ENCODE data around the gene TP63.
"Not testable (repeated sequence)": the region's sequence is repeated elsewhere in the genome, so short reads cannot be mapped to it uniquely, and the experiment has no call there.

TP63 gene

DNA sequence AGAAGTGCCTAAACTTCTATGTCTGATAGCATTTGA is at the start of gene TP63:
Gene TP63 (plus strand): TSS at position 17 of the 36 bp plus-strand sequence. CDS start 127 bp downstream, outside the sequence.
- no peak for DNase-seq (ENCODE audit: low read depth in 1 of 2, low spot score in 1 of 2)

DNA sequence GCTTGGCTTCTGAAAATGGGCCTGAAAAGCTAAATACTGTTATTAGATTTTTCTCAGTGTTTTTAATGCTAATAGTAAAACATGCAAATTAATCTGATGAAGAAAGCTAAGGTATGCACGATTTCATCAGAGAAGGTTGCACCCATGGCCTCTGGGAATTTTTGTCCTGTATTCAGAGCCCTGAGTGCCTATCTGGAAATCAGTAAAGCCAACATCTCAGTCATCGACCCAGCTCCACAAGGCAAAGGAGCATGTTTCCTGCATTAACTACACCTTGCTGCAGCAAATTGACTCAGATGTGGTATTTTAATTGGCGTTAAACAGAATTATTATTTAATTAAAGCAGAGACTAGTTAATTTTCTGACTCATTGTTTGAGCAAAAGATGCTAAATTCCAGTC is 49.0 kb upstream of the TP63 start:
- no peak for DNase-seq (ENCODE audit: low read depth in 1 of 2, low spot score in 1 of 2)

DNA sequence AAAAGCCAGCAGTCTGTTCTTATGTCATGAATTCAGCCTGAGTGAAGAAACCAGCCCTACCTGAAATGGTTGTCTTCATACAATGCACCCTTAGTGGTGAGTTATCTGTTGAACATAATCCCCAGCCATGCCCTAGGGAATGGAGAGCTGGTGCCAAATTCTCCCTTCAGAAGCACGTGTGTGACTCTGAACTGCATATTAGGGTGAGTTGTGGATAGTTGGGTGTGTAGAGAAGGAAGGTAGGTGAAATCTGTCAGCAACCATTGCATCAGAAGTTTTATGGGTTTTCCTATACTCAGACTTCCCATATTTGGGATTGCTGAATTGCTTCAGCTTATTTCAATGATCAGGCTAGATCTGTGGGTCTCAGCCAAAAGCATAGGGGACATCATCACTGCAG is 46.5 kb upstream of the TP63 start:
- DNase-seq (ENCODE audit: low read depth in 1 of 2, low spot score in 1 of 2), result no peak

GRCh38 chr3:189586941-189587663 is 44.1 kb upstream of the TP63 start:
- no peak for DNase-seq (ENCODE audit: low read depth in 1 of 2, low spot score in 1 of 2)

DNA sequence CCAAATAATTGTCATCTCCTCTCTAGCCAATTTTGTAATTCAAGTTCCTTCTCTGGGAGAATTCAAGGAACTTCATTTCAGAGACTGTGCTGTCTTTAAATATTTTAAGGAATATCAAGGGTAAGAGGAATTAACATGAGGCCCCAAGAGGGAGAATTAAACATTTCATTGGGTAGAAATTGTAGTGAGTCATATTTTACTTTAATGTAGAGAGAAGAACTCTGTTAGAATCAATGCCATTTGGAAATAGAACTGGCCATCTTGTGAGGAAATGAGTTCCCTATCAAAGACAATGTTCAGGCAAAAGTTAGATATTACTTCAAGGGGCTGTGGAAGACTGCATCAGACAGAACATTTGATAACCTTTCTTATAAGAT is 43.5 kb upstream of the TP63 start:
- DNase-seq (ENCODE audit: low read depth in 1 of 2, low spot score in 1 of 2), result no peak

DNA sequence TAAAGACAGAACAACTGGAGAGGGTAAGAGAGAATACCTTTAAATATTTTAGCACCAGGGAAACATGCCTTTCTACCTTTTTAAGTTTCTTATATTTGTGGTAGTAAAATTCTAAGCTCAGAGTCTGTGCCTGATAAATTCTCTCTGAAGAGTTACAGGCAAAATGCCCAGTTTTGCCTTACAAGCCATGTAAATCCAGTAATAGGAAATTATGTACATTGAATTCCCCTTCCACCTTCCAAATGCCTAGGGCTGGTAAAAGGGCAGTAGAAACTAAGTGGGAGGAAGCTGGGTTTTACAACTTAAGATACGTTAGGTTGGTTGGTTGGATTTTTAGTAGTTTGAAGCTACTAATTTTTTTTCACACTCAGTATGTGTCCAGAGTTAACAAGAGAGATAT is 43.1 kb upstream of the TP63 start:
- no peak for DNase-seq (ENCODE audit: low read depth in 1 of 2, low spot score in 1 of 2)

DNA sequence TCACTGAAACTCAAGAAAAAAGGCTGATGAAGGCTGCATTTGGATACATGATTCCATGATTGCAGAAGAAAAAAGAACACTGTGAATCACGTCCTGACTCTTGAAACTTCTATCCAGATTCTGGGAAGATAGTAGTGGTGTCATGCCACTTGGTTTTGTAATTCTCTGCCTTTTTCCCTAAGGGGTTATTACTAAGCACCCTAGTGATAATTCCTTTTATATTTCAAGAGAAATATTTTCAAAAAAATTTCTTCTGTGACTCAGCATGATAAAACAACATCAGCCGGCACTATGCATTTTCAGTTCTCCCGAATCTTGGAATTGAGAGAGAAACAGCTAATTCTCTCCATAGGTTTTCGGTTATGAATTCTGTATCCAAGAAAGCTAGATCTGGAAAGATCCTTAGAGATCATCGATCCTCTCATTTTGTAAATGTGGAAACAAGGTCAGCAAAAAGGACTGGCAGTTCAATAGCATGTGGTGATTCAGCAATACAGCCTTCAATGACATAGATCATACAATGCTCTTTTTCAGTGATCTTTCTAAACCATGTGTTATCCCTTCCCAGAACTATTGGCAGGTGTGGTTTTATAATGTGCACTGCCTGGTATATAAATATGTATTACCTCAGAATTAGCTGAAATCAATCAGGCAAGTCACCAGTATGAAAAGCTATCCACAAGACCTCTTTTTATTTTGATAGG is 42.6 kb upstream of the TP63 start:
- no peak for DNase-seq (ENCODE audit: low read depth in 1 of 2, low spot score in 1 of 2)

- no peak for DNase-seq (ENCODE audit: low read depth in 1 of 2, low spot score in 1 of 2)
Observed at GRCh38 chr3:189589179-189589569, 42.0 kb upstream of the TP63 start.

DNA sequence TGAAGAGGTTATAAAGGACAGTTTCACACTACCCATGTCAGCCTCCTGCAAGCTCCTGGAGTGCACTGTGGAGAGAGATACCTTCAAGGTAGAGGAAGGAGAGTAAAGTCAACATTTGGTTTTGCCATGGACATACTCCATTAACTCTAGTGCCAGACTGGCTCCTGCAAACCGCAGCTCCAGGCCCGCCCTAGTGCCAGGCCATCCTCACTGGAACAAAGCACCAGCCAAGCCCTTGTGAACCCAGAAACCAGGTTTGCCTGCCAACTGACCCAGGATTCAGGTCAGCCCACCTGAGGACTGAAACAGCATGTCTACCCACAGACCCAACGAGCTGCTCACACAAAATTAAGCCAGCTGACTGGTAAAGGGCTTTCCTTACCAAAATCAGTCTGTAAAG is 41.0 kb upstream of the TP63 start:
- no peak for DNase-seq (ENCODE audit: low read depth in 1 of 2, low spot score in 1 of 2)

GRCh38 chr3:189593581-189593980 is 37.6 kb upstream of the TP63 start:
- DNase-seq (ENCODE audit: low read depth in 1 of 2, low spot score in 1 of 2), result no peak

- not testable (repeated sequence) for DNase-seq (ENCODE audit: low read depth in 1 of 2, low spot score in 1 of 2)
Observed at GRCh38 chr3:189596078-189596979, 34.9 kb upstream of the TP63 start.

- DNase-seq (ENCODE audit: low read depth in 1 of 2, low spot score in 1 of 2), result no peak
Observed at GRCh38 chr3:189597918-189598317, 33.3 kb upstream of the TP63 start.

DNA sequence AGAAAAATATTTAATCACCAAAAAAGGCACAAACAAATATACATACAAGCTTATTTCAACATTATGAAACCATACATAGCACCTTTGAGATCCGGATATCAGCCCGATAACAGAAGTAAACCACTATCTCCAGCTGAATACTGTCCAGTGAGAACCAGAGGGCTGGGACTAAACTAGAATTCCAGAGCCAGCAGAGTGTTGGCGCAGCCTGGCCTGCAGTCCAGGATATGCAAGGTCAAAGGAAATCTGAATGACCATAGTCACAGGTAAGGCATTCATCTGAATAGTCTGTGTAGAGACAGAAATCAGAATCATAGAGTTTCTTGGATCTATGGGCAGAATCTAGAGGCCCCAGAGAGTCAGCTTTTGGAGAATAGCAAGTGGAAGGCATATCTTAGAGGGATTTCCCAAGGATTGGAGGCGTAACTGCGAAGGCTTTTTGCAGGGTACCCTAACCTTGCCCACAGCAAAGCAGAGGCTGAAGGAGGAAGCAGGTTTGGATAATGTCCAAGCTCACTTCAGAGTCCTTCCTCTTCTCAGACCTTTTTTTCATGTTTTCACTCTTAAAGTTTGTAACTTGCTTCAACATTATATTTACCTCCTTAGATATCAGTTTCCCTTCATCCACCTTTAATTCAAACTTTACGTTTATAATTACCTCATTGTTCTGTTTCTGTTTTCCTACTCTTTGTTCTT is 32.5 kb upstream of the TP63 start:
- DNase-seq (ENCODE audit: low read depth in 1 of 2, low spot score in 1 of 2), result no peak

DNA sequence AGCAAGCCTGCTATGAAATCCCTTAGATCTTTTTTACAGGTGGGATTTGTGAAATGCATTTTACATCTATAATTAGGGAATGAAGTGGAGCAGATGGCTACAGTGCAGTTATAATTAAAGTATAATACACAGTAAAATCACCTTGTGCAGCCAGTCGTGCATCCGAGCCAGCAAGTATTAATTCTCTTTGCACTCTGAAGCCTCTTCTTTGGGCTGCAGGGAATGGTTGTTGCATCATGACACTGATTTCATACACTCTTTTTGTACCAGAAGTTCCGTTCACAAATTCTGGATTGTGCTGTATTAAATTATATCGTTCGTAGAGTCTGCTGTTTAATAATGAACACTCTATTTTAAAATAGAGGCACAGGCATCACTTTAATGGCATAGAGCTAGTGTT is 28.7 kb upstream of the TP63 start:
- DNase-seq (ENCODE audit: low read depth in 1 of 2, low spot score in 1 of 2), result no peak

DNA sequence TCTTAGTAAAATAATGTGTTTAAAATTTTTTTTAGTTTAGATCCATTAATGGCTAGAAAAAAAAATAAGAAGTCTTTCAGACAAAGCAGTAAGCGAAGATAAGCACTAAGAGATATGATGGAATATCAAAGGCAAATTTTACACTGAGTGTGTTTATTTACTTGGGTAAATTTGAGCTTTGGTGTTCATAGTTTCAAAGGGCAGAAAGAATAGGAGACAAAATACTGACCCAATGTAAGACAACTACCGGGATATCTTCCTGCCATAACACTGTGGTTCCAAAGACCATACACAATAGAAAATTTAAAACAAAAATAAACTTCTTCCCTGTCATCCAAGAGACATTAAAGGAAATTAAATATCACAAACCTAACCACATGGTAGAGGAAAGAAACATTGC is 25.5 kb upstream of the TP63 start:
- DNase-seq (ENCODE audit: low read depth in 1 of 2, low spot score in 1 of 2), result no peak

DNA sequence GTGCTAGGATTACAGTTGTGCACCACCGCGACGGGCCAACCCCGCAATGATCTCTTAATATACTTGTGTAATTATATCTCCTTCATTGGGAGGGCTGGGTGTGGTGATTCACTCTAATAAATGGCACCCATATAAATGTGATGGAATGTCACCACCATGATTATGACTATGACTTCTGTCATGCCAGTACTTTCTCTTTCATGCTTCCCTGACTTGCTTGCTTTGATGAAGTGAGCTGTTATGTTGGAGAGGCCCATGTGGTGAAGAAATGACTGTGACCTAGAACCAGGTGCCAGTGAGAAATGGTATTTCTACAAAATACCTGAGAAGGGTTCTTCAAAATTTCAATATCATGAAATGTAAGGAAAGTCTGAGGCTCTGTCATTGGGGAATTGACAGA is 24.4 kb upstream of the TP63 start:
- DNase-seq (ENCODE audit: low read depth in 1 of 2, low spot score in 1 of 2), result no peak

- not testable (repeated sequence) for DNase-seq (ENCODE audit: low read depth in 1 of 2, low spot score in 1 of 2)
Observed at GRCh38 chr3:189612641-189613040, 18.5 kb upstream of the TP63 start.

GRCh38 chr3:189613122-189613521 is 18.1 kb upstream of the TP63 start:
- no peak for DNase-seq (ENCODE audit: low read depth in 1 of 2, low spot score in 1 of 2)

- no peak for DNase-seq (ENCODE audit: low read depth in 1 of 2, low spot score in 1 of 2)
Observed at GRCh38 chr3:189621948-189622603, 9.1 kb upstream of the TP63 start.

GRCh38 chr3:189622629-189623028 is 8.6 kb upstream of the TP63 start:
- no peak for DNase-seq (ENCODE audit: low read depth in 1 of 2, low spot score in 1 of 2)

DNA sequence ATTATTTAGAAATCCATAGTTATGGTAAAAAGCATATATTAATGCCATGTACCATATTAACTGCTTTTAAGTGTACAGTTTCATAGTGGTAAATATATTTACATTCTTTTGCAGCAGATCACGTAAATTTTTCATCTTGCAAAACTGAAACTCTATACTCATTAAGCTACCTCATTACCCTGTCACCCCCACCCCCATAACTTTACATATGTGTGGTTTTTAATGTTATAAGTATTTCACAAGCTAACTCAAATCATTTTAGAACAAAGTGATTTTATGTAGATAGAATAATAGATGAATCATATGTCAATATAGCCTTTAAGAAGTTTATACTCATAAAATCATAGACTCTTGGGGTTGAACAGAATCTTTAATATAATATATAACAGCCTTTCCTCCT is 7.1 kb upstream of the TP63 start:
- DNase-seq (ENCODE audit: low read depth in 1 of 2, low spot score in 1 of 2), result no peak

DNA sequence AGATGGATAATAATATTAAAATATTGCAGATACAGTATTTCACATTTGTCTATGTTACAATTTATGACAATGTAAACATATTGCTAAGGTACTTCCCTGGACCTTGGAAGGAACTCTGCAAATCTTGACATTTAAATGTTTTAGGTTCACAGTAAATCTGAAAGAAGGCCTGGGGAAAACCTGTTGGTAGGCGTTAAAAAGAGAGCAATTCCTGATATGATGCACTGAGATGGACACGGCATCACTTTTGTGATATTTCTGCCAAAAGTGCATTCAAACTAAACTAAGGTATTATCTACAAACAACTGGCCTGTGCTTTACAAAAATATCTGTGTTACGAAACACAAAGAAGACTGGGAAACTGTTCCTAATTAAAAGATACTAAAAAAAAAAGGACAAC is 6.1 kb upstream of the TP63 start:
- DNase-seq (ENCODE audit: low read depth in 1 of 2, low spot score in 1 of 2), result no peak

Data from activated CD4-positive, alpha-beta T cell treated with anti-CD3 and anti-CD28 coated beads, Interleukin-2, amount 50 U/mL, for 24 hours (primary cell).